Adrenal gland (tissue), 12 donors: ENCODE results near the gene TM9SF1. TPM values are rescaled to one million over a fixed set of nuclear protein-coding genes. Genes with fewer than 3 reads are reported as not detected.

Experiments used
- DNase-seq, 7 donors: peaks; one replicate each; pipeline ENCODE4 v3.0.0-alpha.2; 2019 to 2020
- H3K27ac ChIP-seq, 5 donors: fragments of 200-600 bp; sonication (generic) in 4 of 5; 1 replicate in 3 of 5; 2 replicates in 2 of 5; pipeline versions ENCODE4 v1.5.1 to v1.8.0; 2016 to 2020; ENCODE audit warnings: mild to moderate bottlenecking in 1 of 5
- H3K27me3 ChIP-seq: fragments of 200-600 bp; 2 replicates; pipeline ENCODE4 v1.8.0; 2021
- H3K36me3 ChIP-seq, 2 donors: fragments of 200-600 bp; replicated peaks in 1 of 2; 1 replicate in 1 of 2; 2 replicates in 1 of 2; pipeline versions ENCODE4 v1.5.1 to v1.8.0; 2018 to 2022
- H3K4me1 ChIP-seq, 2 donors: fragments of 200-600 bp; replicated peaks in 1 of 2; 1 replicate in 1 of 2; 2 replicates in 1 of 2; pipeline versions ENCODE4 v1.5.1 to v1.8.0; 2018 to 2021
- H3K4me3 ChIP-seq, 4 donors: fragments of 200-600 bp; sonication (generic) in 3 of 4; one replicate each; pipeline ENCODE4 v1.5.1; 2016 to 2018
- H3K9me3 ChIP-seq, 3 donors: fragments of 200-600 bp; sonication (generic) in 1 of 3; replicated peaks in 1 of 3; 1 replicate in 2 of 3; 2 replicates in 1 of 3; pipeline versions ENCODE4 v1.5.1 to v1.8.0; 2016 to 2021
- CTCF ChIP-seq, 6 experiments: fragments of 450-650 bp in 4 of 6; fragments of 200-600 bp in 2 of 6; sonication (generic) in 1 of 6; IDR thresholded peaks; 1 replicate in 5 of 6; 2 replicates in 1 of 6; pipeline versions ENCODE4 v1.5.1 to v1.8.0; 2016 to 2021; ENCODE audit warnings: antibody characterized with exemption in 6 of 6, mild to moderate bottlenecking in 2 of 6, moderate library complexity in 1 of 6
- POLR2A ChIP-seq, 2 donors: fragments of 450-650 bp; IDR thresholded peaks; one replicate each; pipeline ENCODE4 v1.6.1; 2017; ENCODE audit warnings: antibody characterized with exemption in 2 of 2, mild to moderate bottlenecking in 2 of 2, moderate library complexity in 1 of 2
- WGBS, 4 donors: extraction: QIAGEN DNeasy Blood & Tissue Kit in 2 of 4; methylation state at CpG; one replicate each; pipeline versions ENCODE4 v1.1.5 to v1.1.7; 2013 to 2017; 5-methylcytosine and 5-hydroxymethylcytosine counted together
- intact Hi-C, 2 donors: fragments of 100-400 bp; cut with DNase I; formaldehyde crosslinking; loops; one replicate each; pipeline versions ENCODE4 v1.14.1 to v1.15.0; 2022 to 2023
- polyA plus RNA-seq, 3 donors: library from polyadenylated mRNA; stranded (reverse); fragments of 200-250 nt in 2 of 3; fragments of 350-450 nt in 1 of 3; fragmentation: Illumina TruSeq in 1 of 3; extraction: RNeasy Lipid Tissue Mini Kit (QIAGEN cat#74804) in 1 of 3; gene quantifications; one replicate each; pipeline ENCODE4 v1.2.3, GENCODE V29; 2013 to 2014
- total RNA-seq, 9 donors: library from RNA; depleted of rRNA in 4 of 9; stranded (reverse); fragments of >200 nt in 4 of 9; fragments of 120-200 nt in 1 of 9; fragmentation: NEBNext Ultra II Directional in 1 of 9; extraction: Animal tissue kit (Norgen Biotek cat#: 25700) in 1 of 9; gene quantifications; one replicate each; pipeline versions ENCODE4 v1.1.0 to v1.2.4, GENCODE V29; 2013 to 2023
- donor health status: healthy with polysubstance abuse.
- donor health status: Bipolar disorder and iron deficiency.
- donor health status: DM: yes; HTN: yes; CAD: no.
- donor health status: DM: no; HTN: no; CAD: no.
- donor health status: DM: no; HTN: no; CAD: no.
- donor health status: DM: yes; HTN: yes; CAD: no.

The TM9SF1 gene
- total and polyA plus RNA-seq, 12 donors, result 43.7 to 123 (median 86.6) TPM

DNA sequence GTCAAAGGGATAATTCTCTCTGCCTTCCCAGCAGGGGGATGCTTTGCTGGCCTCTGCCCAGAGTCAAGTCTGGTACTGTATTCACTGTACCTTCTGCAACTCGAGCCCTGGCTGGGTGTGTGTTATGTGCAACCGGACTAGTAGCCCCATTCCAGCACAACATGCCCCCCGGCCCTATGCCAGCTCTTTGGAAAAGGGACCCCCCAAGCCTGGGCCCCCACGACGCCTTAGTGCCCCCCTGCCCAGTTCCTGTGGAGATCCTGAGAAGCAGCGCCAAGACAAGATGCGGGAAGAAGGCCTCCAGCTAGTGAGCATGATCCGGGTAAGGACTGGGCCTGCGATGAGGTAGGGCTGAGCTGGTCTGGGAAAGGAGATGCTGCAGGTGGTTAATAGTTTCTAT lies 44.7 kb downstream of the TM9SF1 start:
- Histone ChIP-seq H3K9me3 (no peaks in the 10 kb centered on the region), H3K27me3 (no peaks in the 10 kb centered on the region), H3K4me1 (peaks cover 12 to 21% of the 10 kb centered on the region in 2 donors), H3K27ac (no peak overlapping the region), H3K36me3 (peaks cover 0 to 61% of the 10 kb centered on the region in 2 donors), H3K4me3 (no peak overlapping the region)
- intact Hi-C loops, result loop anchor here in 1 of 2 donors (10.0 kb wide), 1 partner anchor 86 kb away; no protein-coding TSS in a partner anchor
- DNase-seq, result no peak
- 81 to 100% (median 89%) methylated on average over 5 to 9 of the region's 9 CpGs for WGBS, 4 donors
- TF ChIP-seq CTCF (IDR thresholded peaks at IDR 0.05), result no peak
- no peak for TF ChIP-seq POLR2A (IDR thresholded peaks at IDR 0.05)

DNA sequence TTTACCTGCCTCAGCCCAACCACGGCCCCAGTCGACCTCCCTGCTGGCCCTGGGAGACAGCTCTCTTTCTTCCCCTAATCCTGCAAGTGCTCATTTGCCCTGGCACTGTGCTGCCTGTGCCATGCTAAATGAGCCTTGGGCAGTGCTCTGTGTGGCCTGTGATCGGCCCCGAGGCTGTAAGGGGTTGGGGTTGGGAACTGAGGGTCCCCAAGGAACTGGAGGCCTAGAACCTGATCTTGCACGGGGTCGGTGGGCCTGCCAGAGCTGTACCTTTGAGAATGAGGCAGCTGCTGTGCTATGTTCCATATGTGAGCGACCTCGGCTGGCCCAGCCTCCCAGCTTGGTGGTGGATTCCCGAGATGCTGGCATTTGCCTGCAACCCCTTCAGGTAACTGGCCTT lies 45.2 kb downstream of the TM9SF1 start:
- TF ChIP-seq POLR2A (IDR thresholded peaks at IDR 0.05), result no peak
- no peak for TF ChIP-seq CTCF (IDR thresholded peaks at IDR 0.05)
- H3K27me3 ChIP-seq, result no peaks in the 10 kb centered on the region
- H3K36me3 ChIP-seq, result peaks cover 0 to 56% of the 10 kb centered on the region in 2 donors
- no peaks in the 10 kb centered on the region for H3K9me3 ChIP-seq
- H3K4me1 ChIP-seq, result peaks cover 16 to 26% of the 10 kb centered on the region in 2 donors
- no peak for DNase-seq
- H3K4me3 ChIP-seq, result no peak overlapping the region
- WGBS, 4 donors, result 88 to 95% (median 89%) methylated on average over 5 to 9 of the region's 9 CpGs
- intact Hi-C loops, result loop anchor here in 1 of 2 donors (10.0 kb wide), 1 partner anchor 85 kb away; no protein-coding TSS in a partner anchor
- H3K27ac ChIP-seq, result no peak overlapping the region

DNA sequence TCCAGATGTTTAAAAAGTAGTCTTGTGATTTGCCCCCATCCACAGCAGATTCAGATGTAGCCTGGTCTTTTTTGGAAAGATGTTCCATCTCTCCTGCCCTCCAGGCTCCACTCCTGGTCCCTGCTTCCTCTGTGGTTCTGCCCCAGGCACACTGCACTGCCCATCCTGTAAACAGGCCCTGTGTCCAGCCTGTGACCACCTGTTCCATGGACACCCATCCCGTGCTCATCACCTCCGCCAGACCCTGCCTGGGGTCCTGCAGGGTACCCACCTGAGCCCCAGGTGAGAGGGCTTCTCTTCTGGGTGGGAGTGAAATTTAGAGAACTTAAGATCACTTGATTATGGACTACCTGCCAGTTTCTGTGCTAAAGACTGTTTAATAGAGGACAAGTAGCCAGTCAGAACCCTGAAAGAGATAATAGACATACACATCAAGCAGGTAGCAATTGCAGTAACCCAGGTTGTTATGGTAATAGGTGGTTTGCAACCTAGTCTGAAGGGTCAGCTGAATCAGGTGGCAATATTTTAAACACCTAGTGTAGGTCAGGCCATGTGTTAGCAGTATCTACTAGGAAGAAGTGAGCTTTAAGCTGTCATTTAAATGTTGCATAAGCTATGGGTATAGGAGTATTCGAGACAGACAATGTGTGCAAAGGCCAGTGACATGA lies 45.8 kb downstream of the TM9SF1 start:
- no peak overlapping the region for H3K4me3 ChIP-seq
- H3K36me3 ChIP-seq, result peaks cover 0 to 55% of the 10 kb centered on the region in 2 donors
- intact Hi-C loops, result no loop called here

More for the DNA sequence above, 45.8 kb downstream of the TM9SF1 start:
- 84 to 91% (median 89%) methylated on average over 3 of the region's 3 CpGs for WGBS, 4 donors
- TF ChIP-seq POLR2A (IDR thresholded peaks at IDR 0.05), result no peak
- no peak for TF ChIP-seq CTCF (IDR thresholded peaks at IDR 0.05)
- no peak overlapping the region for H3K27ac ChIP-seq
- no peaks in the 10 kb centered on the region for H3K27me3 ChIP-seq
- peaks cover 16 to 33% of the 10 kb centered on the region in 2 donors for H3K4me1 ChIP-seq
- DNase-seq, result no peak
- H3K9me3 ChIP-seq, result no peaks in the 10 kb centered on the region
